Epidermal melanocyte (primary cell): ENCODE measurements around the gene RLIM.

Experiments
- DNase-seq: peaks from one replicate; pipeline ENCODE4 v3.0.0; 2011; ENCODE audit warnings: low spot score; ENCODE audit not compliant: insufficient read length

RLIM gene

GRCh38 chrX:74536152-74536831 lies 78.1 kb downstream of the RLIM start:
- DNase-seq: peak; percentile 49

GRCh38 chrX:74535408-74536151 lies 78.8 kb downstream of the RLIM start:
- DNase-seq: peak; percentile 42
